Thoracic aorta (tissue), 2 donors: Measurements from ENCODE around the gene UPK2. TPM values are rescaled to one million over a fixed set of nuclear protein-coding genes. Genes with fewer than 3 reads are reported as not detected.

Experiments used
- ATAC-seq: fragments of 150-250 bp; one replicate; pipeline ENCODE4 v1.8.0; 2017; ENCODE audit warnings: low read depth; ENCODE audit not compliant: insufficient number of reproducible peaks, low FRiP score
- DNase-seq: peaks from one replicate; pipeline ENCODE4 v3.0.0-alpha.2; 2020; ENCODE audit warnings: low spot score
- H3K27ac ChIP-seq, 2 donors: fragments of 200-600 bp; sonication (generic); 1 replicate in 1 of 2; 2 replicates in 1 of 2; pipeline ENCODE4 v1.5.1; 2016; ENCODE audit warnings: mild to moderate bottlenecking in 2 of 2, moderate library complexity in 2 of 2
- H3K27me3 ChIP-seq: fragments of 200-600 bp; sonication (generic); replicated peaks from 2 replicates; pipeline ENCODE4 v1.6.0; 2016; ENCODE audit warnings: mild to moderate bottlenecking; ENCODE audit not compliant: insufficient read depth
- H3K36me3 ChIP-seq: fragments of 200-600 bp; sonication (generic); one replicate; pipeline ENCODE4 v1.5.1; 2016
- H3K4me1 ChIP-seq, 2 donors: fragments of 200-600 bp; sonication (generic); 1 replicate in 1 of 2; 2 replicates in 1 of 2; pipeline versions ENCODE4 v1.5.1 to v1.6.0; 2016; ENCODE audit warnings: low read depth in 2 of 2, mild to moderate bottlenecking in 1 of 2; ENCODE audit not compliant: control insufficient read depth in 1 of 2
- H3K4me3 ChIP-seq: fragments of 200-600 bp; sonication (generic); 2 replicates; pipeline ENCODE4 v1.5.1; 2016; ENCODE audit warnings: mild to moderate bottlenecking
- H3K9me3 ChIP-seq: fragments of 200-600 bp; sonication (generic); 2 replicates; pipeline ENCODE4 v1.5.1; 2016
- CTCF ChIP-seq: fragments of 200-600 bp; sonication (generic); IDR thresholded peaks from one replicate; pipeline ENCODE4 v1.5.1; 2019; ENCODE audit warnings: antibody characterized with exemption
- total RNA-seq, 2 donors: library from RNA; depleted of rRNA; stranded (reverse); fragments of >200 nt; gene quantifications; one replicate each; pipeline versions ENCODE4 v1.1.0 to v1.2.3, GENCODE V29; 2016

Gene UPK2
- total RNA-seq, 2 donors from 2014 or later: not detected

GRCh38 chr11:118923721-118924587 is 32.1 kb upstream of the UPK2 start:
- DNase-seq: no peak
- no peak for ATAC-seq
- Histone ChIP-seq H3K36me3 (no peaks in the 10 kb centered on the region), H3K9me3 (no peaks in the 10 kb centered on the region), H3K4me1 (peaks cover 41 to 71% of the 10 kb centered on the region in 2 donors), H3K27me3 (no peaks in the 10 kb centered on the region), H3K4me3 (peak overlapping the region; percentile 98), H3K27ac (peak overlapping the region; percentile 93 to 96)
- TF ChIP-seq CTCF: no peak

GRCh38 chr11:118924591-118925585 is 31.2 kb upstream of the UPK2 start:
- Histone ChIP-seq H3K4me1 (peaks cover 33 to 63% of the 10 kb centered on the region in 2 donors), H3K4me3 (peak overlapping the region; percentile 98), H3K27ac (peak overlapping the region; percentile 93 to 96), H3K36me3 (no peaks in the 10 kb centered on the region), H3K27me3 (no peaks in the 10 kb centered on the region), H3K9me3 (no peaks in the 10 kb centered on the region)
- no peak for ATAC-seq
- no peak for DNase-seq
- no peak for TF ChIP-seq CTCF

GRCh38 chr11:118927554-118928100 is 28.5 kb upstream of the UPK2 start:
- Histone ChIP-seq H3K36me3 (no peaks in the 10 kb centered on the region), H3K27me3 (no peaks in the 10 kb centered on the region), H3K9me3 (no peaks in the 10 kb centered on the region), H3K4me3 (peak overlapping the region; percentile 96), H3K27ac (peak overlapping the region; percentile 93 to 99), H3K4me1 (peaks cover 17 to 46% of the 10 kb centered on the region in 2 donors)
- DNase-seq (no peak), ATAC-seq (no peak)
- no peak for TF ChIP-seq CTCF

GRCh38 chr11:118928101-118928869 is 27.8 kb upstream of the UPK2 start:
- peak overlapping the region; percentile 96 for H3K4me3 ChIP-seq
- no peaks in the 10 kb centered on the region for H3K36me3 ChIP-seq
- DNase-seq (peak; percentile 77), ATAC-seq (peak; percentile 79)
- TF ChIP-seq CTCF: peak; percentile 95
- H3K27me3 ChIP-seq: no peaks in the 10 kb centered on the region
- peaks cover 14 to 47% of the 10 kb centered on the region in 2 donors for H3K4me1 ChIP-seq
- no peaks in the 10 kb centered on the region for H3K9me3 ChIP-seq
- peak overlapping the region; percentile 93 to 99 for H3K27ac ChIP-seq
